CD4-positive, alpha-beta T cell treated with Interleukin-6 at 100 ng/mL for 8 hours (primary cell): ENCODE measurements around the gene TANGO6.

Source experiments
- DNase-seq: peaks from one replicate; pipeline ENCODE4 v3.0.0-alpha.2; 2020; ENCODE audit warnings: mixed read lengths, low spot score

The TANGO6 gene

DNA sequence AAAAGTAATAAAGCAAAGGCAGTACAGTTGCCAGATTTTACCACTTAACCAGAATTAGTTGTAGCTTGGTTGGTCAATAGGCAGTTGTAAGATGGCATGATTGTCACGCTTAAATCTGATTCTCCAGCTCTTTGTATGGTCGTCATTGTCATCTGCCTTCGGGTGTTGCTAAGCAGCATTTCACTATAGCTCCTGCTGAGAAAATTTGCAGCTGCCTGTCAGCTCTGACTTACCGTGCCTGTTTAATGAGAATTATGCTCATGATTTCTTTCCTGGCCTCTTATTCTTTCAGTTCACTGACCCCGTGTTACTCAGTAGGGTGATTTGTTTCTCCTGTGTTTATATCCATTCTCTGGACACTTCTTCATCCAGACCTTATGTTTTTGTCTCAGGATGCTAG is 66.7 kb downstream of the TANGO6 start:
- no peak for DNase-seq

DNA sequence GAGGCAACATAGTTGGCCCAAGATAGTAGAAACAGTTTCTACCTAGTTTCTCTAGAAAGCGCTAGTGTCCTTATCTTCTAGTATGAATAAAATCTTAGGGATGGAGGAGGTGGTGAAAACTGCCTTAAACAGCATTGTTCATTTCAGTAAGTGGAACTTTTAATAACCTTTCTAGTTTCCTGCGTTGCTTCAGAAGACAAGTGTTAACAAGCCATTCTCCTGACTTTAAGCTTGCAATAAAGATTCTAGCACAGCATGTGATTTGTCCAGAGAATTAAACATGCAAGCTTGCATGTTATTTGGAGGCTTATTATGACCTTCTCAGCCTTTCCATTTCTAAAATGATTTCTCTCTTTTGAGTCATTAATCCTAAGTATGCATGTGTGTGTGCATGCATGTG is 72.3 kb downstream of the TANGO6 start:
- DNase-seq, result no peak

DNA sequence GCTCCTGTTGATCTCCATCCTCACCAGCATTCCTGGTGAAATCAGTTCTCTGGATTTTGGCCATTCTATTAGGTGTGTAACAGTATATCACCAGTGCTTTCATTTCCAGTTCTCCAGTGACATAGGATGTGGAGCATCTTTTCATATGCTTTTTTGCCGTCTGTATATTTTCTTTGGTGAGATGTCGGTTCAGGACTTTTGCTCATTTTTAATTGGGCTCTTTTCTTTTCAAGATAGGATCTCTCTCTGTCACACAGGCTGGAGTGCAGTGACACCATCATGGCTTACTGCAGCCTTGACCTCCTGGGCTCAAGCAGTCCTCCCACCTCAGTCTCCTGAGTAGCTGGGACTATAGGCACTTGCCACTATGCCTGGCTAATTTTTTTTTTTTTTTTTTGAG is 74.2 kb downstream of the TANGO6 start:
- no peak for DNase-seq

DNA sequence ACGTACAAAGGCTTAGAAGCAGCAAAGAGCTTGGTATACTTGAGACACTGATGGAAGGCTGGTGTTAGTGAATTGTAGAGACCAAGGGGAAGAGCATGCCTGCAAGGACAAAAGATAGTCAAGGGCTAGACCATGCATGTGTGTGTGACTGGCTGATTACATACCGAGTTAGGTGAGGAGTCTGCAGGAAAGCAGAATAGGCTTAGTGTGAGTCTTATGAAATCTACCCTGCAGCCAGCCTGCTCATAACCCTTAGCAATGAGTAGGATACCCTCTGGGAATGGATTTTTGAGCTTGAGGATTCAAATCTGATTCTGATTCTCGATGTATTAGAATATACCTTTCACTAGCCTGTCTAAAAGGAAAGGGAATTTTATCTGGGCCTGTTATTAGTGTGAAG is 77.0 kb downstream of the TANGO6 start:
- DNase-seq, result no peak

DNA sequence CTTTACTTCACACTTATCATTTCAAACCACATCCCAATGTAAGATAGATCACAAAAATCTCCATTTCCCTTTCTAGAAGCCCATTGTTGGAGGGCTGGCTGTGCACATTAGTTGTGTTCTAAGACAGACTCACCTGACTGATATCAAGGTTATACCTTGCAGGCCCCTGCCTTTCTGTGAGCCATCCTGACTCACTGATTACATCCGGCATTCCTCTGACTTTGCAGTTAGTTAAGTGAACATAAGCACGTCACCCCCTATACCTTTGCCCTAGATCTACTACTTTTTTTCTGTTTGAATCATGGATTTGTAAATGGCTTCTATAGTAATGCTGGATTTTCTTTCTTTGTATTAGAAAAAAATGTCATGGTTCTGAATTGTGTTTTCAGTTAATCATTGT is 78.3 kb downstream of the TANGO6 start:
- no peak for DNase-seq

DNA sequence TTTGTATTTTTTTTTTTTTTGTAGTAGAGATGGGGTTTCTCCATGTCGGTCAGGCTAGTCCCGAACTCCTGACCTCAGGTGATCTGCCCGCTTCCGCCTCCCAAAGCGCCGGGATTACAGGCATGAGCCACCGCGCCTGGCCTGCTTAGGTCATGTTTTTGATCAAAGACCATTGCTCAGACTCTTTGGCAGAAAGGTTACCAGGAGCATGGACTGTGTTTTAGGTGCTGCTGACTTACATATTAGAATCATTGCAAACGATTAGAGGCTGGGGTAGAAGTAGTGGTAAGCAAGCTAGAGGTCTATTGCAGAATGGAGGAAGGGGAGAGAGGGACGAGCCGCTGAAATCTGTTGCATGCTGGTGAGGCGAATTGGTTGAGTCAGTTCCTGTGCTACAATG is 79.8 kb downstream of the TANGO6 start:
- no peak for DNase-seq

DNA sequence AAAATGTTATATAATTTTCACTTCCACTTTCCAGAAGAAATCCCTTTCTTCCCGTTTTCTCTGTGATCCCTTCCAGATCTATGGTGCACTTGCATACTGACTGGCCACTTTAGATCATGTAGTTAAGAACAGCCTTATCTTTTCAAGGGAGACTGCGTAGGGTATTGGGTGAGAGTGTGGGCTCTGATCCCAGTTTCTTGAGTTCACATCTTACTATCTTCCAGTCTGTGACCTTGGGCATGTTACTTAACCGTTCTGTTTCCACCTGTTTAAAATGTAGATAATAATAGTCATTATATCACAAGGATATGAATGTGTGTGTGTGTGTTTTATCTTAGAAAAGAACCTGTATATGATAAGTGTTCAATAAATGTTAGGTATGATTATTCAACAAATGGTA is 83.7 kb downstream of the TANGO6 start:
- no peak for DNase-seq

DNA sequence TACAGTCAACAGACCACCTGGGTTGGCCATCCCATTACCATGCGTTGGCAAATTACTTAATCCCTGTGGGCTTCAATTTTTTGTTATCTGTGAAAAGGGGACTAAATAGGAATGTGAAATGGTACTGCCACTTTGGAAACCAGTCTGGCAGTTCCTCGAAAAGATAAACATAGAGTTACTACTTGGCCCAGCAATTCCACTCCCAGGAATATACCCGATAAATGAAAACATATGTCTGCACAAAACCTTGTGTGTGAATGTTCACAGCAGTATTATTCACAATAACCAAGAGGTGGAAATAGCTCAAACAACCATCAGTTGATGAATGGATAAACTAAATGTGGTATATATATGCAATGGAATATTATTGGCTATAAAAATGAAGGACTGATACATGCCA is 87.9 kb downstream of the TANGO6 start:
- no peak for DNase-seq

DNA sequence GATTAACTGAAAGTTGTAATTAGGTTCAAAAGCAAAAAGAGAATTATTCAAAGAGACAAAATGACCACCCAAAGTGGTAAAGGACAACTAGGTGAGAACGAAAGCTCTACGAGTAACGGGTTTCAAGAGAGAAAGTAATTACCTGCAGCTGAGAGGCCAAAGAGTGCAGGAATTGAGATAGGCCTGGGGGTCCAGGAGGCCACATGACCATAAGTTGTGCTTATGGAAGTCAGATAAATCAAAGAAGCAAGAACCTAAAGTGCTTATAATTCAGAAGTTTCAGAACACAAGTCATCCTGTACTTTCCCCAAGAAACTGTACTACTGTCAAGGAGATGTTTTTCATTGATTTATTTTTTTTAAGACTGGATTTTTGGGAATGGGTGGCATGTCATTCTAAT is 91.1 kb downstream of the TANGO6 start:
- no peak for DNase-seq

DNA sequence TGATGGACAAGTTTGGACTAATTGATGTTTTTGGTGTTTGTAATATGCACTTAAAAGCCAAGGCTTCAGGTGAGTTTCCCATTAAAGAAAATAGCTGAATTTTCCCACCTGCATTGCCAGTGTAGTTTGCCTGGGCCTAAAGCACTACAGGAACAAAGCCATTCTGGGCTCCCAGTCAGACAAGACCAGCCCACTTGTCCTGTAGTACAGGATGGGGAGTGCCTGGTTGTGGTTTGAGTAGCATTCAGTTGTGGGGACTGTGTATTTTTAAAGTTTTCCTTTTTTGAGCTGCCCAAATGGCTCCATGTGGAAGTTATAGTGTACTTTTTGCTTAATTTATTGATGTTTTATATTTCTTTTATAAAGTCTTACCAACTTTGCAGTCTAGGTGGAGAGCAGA is 91.7 kb downstream of the TANGO6 start:
- DNase-seq, result no peak

DNA sequence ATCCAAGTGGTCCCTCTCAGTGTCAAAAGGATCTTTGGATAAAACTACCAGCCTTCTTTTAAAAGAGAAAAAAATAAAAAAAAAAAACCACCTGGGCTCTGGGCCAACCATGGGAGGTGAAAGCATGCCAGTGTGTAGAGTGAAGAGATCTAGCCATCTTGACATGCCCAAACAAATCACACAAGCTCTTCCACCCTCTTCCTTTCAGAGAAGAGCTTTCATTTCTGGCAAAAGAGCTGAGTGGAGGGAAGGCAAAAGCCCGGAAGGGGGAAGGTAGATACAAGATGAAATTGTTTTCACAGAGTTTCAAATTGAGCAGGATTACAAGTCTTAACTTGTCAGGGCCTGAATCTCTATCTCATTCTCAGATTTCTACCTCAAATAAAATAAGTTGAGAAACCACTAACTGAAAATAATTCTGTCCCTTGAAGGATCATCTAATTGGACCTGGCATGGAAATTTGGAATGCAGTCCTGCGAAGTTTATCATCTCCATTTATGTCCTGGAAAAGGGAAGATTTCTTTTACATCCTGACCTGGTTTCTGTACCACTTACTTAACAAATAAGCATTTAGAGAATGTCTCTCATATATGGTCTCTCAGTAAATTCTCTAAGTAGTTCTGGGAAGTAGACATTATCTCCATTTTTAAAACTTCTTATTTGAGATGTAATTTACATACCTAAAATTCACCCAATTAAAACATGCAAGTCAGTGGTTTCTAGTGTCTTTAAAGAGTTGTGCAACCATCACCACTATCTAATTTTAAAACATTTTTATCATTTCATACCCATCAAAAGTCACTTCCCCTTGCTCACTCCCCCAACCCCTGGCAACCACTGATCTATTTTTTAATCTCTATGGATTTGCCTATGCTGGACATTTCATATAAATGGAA is 93.7 kb downstream of the TANGO6 start:
- no peak for DNase-seq

DNA sequence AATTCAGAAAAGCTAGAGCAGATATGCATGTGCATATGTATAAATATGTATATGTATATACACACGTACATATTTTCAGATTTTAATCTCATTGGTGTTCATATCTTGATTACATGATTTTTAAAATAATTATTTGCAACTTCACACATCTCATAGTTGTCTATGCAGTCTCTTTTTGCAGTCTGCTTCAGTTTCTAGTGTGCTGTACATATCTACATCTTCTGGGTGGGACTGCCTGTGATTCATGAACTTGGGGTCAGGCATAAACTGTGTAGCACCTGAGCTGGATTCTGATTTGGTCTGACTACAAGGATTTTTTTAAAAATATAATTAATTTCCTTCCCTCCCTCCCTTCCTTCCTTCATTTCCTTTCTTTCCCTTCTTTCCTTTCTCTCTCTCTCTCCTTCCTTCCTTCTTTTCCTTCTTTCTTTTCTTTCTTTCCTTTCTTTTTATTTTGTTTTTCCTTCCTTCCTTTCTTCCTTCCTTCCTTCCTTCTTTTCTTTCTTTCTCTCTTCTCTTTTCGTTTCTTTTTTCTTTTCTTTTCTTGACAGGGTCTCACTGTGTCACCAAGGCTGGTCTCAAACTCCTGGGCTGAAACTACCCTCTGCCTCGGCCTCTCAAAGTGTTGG is 96.5 kb downstream of the TANGO6 start:
- DNase-seq, result no peak

DNA sequence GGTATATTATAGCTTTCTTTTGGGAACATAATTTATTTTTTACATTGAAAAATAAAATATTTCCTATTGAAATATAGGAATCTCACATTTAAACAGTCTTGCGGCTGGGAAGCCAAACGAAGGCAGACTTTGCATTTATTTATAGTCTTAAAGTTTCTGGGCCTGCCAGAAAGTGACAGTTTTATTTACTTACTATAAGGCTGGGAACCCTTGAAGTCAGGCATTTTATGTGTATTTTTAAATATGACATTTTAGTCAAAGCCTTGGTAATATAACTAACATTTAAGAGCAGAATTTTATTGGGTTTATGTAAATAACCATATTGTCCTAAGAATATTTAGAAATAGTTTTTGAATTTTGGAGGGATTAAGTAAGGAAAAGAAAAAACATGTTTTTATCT is 97.5 kb downstream of the TANGO6 start:
- DNase-seq, result no peak

DNA sequence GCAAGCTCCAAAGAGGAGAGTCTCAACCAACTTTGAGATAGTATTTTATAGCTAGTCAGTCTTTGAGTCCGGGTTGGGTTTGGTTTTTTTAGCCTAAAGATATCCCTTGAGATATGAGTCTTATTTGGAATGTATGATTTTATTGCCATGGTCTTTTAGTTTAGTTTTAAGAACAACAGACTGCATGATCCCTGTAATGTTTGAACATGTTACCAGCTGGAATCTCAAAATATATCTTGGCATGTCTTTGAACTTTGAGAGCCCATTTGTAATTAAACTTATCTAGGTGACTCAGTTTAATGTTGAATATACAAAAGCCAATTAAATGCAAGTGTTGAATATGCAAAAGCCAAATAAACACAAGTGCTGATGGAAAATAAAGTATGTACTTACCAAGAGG is 100.6 kb downstream of the TANGO6 start:
- DNase-seq, result no peak

DNA sequence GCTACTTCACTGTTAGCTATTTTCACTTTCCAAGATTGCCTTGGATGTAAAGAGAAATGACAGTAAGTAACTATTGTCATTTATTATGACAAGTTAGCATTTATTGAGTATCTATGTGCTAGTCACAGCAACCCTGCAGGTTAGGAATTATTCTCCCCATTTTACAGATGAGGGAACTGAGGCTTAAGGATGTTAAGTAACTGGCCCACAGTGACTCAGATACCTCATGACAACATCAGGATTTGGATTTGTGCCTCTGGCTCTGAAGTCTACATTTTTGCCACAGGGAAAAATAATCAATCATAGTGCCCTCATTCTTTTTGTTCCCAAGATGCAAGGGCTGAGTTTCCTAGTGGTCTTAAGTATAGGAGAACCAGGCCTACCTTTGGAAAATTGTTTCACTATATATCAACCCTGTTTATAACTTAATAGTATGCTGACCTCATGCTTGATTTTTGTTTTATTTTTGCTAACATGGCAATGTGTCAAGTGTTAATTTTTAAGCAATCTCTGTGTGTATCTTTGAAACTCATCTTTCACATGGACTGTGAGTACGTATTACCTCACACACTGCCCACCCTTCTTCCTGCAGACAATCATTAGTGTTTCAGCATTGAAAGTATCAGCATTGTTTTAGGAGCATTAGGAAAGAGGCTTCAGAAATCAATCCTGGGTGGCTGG is 105.0 kb downstream of the TANGO6 start:
- DNase-seq, result no peak

DNA sequence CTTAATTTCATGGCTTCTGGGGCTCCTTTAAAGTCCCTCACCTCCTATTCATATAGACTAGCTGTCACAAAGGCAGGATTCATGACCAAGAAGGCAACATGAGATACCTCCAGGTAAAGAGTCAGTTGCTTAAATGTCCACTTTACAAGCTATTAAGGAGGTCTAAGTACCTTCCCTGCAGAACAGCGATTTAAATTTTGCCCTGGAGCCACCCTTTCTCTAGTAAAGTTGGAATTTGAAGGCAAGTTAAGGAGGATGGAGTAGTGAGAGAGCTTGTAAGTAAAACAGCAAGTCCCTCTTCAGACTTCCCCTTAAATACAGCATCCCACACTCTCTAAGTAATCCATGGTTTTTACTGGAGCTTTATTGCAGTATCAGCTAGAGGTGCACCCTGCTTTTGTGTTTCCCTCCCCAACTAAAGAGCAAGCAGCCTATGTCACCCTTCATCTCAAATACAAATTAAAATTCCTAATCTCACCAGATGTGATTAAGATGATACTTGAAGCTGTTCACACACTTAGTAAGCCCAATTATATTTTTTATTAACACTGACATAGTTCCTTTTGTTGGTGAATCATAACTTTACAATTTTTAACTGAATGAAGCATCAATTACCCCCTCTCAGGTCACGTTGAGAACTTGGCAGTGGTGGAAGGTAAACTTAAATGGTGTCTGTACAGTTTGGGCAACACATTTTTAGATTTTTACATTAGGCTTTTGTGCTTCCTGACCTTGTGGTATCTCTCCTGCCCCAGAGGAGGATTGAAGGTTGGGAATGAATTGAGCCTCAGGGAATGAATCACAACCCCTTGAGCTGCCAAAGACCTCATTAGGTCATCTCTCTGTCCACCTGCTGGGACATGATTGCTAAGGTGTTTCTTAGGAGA is 108.9 kb downstream of the TANGO6 start:
- DNase-seq, result no peak

DNA sequence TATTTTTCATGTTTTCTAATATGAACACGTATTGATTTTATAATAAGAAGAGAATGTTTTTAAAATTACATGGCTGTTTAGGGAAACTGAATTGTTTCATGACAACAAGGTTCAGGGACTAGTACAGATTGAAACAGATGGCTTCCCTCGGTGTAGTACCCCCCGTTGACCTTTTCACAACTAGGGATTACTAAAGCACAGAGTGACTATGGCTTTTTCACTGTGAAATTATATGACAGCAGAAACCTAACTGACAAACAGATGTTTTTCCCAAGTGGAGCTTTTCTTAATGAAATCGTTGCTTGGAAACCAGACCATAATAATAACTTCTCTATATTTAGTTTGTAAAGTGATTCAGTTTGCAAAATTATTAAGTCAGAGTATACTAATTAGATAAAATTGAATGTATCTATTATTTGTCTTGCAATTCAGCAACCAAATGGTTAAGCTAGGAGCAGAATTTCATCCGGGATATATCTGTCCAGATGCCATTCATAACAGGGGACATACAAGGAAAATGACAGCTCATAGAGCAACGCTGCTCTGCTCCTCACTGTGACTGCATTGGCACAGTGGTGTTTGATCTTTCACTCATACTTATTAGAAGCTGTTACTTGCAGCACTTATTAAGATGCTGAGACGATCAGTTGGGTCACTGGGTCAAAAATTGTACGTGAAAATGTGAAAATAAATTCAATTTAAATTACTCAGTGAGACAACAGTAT is 111.7 kb downstream of the TANGO6 start:
- DNase-seq, result no peak

DNA sequence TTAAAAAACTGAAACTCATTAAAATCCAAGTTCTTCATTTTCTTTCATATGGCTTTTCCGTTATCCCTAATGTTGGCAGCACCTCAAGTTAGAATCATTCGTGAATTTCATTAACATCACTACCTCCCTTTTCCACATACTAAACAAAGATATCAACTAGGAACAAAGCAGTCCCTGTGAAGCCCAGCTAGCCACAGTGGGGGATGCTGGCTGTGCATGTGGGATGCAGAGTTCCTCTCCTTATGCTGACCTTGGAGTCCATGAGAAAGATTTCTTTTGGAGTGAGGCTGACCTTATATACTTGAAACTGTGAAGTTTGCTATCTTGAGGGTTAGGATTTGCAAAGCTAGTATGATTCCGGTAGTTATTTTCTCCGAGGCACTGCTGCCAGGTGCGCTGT is 117.6 kb downstream of the TANGO6 start:
- no peak for DNase-seq

DNA sequence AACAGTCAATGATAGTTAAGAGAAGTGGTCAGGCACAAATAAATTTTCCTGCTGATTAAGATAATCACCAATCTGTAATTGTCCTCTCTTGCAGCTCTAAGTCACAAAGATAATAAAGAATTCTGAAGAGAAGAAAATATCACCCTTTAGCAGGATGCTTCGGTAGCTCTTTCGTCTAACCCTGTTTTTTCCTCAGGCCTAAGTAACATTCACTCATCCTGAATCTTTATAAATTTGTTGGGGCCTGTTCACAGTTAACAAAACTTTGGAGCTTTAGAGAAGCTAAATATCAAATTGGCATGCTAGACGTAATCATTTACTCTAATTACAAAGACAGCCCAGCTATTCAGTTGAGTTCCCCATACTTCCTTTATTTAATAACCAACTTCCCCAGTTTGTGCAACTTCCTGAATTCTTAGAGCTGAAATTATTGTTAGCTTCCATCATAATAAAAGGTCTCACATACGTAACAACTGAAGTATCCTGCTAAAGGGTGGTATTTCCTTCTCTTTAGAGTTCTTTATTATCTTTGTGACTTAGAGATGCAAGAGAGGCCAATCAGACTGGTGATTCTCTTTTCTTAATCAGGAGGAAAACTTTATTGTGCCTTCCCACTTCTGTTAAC is 118.6 kb downstream of the TANGO6 start:
- no peak for DNase-seq

DNA sequence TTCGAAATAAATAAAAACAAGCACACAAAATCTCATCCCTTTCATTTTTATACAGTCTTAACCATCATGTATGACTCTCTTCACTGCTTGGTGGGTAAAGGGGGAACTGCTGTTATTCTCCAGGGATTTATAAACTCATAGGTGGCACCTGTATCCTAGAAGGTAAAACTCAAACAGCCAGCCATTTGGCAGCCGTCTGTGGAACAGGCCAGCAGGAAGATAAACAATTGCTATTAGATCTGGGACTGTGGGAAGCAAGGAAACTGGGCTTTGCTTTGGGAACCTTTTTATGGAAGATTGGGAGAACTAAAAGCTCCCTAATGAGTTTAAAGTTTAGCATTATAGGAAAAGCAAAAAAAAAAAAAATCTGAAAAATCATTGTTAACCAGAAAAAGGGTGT is 126.0 kb downstream of the TANGO6 start:
- no peak for DNase-seq

DNA sequence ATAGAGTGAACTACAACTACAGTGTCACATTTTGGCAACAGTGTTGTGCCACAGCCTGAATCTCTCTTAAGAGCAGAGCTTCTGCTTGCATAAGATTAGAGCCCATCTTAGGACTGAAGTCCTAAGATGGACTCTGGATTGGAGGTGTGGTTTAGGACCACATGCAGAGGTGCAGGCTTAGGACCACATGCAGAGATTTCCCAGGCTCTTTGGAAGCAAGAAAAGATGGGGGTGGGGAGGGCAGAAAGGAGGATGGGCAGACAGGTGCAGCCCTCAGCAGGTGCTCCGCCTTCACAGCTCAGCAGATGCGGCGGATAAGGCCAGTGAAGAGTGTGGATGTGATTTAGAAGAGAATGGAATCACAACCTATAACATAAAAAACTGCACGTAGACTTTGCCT is 128.7 kb downstream of the TANGO6 start:
- no peak for DNase-seq
